HEK293 (cell line): ENCODE results near the gene CPA2.

Experiments
- CTCF ChIA-PET: fragments of 350-600 bp; formaldehyde crosslinking; extraction: SDS; loops from one replicate; lab custom pipeline; 2021; ENCODE audit warnings: antibody characterized with exemption; lab: Yijun Ruan, JAX
- POLR2A ChIA-PET: fragments of 300-600 bp; formaldehyde crosslinking; extraction: SDS; loops from one replicate; lab custom pipeline; 2020; ENCODE audit warnings: antibody characterized with exemption, inconsistent platforms; lab: Yijun Ruan, JAX
- H3K27ac ChIP-seq: fragments of 200-500 bp; sonication (Bioruptor generic); 2 replicates; pipeline ENCODE4 v1.5.1; 2014; ENCODE audit warnings: low read depth, low read length, control low read depth, inconsistent platforms; ENCODE audit errors: extremely low read depth
- H3K36me3 ChIP-seq, 2 experiments: fragments of 200-500 bp in 1 of 2; sonication (Bioruptor generic) in 1 of 2; 1 replicate in 1 of 2; 2 replicates in 1 of 2; pipeline ENCODE4 v1.5.1; 2014 to 2017; ENCODE audit warnings: inconsistent platforms in 2 of 2, low read length in 2 of 2; ENCODE audit not compliant: control insufficient read depth in 2 of 2, insufficient read depth in 1 of 2
- H3K4me1 ChIP-seq: fragments of 200-500 bp; sonication (Bioruptor generic); 2 replicates; pipeline ENCODE4 v1.5.1; 2014; ENCODE audit warnings: mild to moderate bottlenecking, low read length, inconsistent platforms; ENCODE audit not compliant: control insufficient read depth, insufficient read depth
- H3K4me3 ChIP-seq: 2 replicates; pipeline ENCODE4 v1.5.1; 2011; ENCODE audit warnings: low read depth, mild to moderate bottlenecking, control low read depth, low read length, moderate library complexity
- H3K9me3 ChIP-seq: fragments of 200-500 bp; sonication (Bioruptor generic); 2 replicates; pipeline ENCODE4 v1.5.1; 2014; ENCODE audit warnings: low read depth, low read length, inconsistent platforms; ENCODE audit not compliant: control insufficient read depth, insufficient read depth
- MZF1 ChIP-seq: fragments of 450-650 bp; formaldehyde crosslinking; IDR thresholded peaks from 2 replicates; pipeline ENCODE4 v1.5.1; 2017; ENCODE audit warnings: missing biosample characterization, missing genetic modification characterization, borderline replicate concordance
- OVOL3 ChIP-seq: fragments of 450-650 bp; formaldehyde crosslinking; IDR thresholded peaks from 2 replicates; pipeline ENCODE4 v1.5.1; 2016; ENCODE audit warnings: missing biosample characterization, missing genetic modification characterization
- YY1 ChIP-seq: fragments of 450-650 bp; formaldehyde crosslinking; IDR thresholded peaks from 2 replicates; pipeline ENCODE4 v1.5.1; 2018; ENCODE audit warnings: missing biosample characterization, missing genetic modification characterization
- ZFP37 ChIP-seq: fragments of 450-650 bp; formaldehyde crosslinking; IDR thresholded peaks from 2 replicates; pipeline ENCODE4 v1.5.1; 2016; ENCODE audit warnings: missing biosample characterization, missing genetic modification characterization
- ZIC2 ChIP-seq: fragments of 450-650 bp; formaldehyde crosslinking; IDR thresholded peaks from 2 replicates; pipeline ENCODE4 v1.5.1; 2016; ENCODE audit warnings: missing biosample characterization, missing genetic modification characterization
- ZNF155 ChIP-seq: fragments of 450-650 bp; formaldehyde crosslinking; IDR thresholded peaks from 2 replicates; pipeline ENCODE4 v1.5.1; 2016; ENCODE audit warnings: missing biosample characterization, missing genetic modification characterization
- ZNF175 ChIP-seq: fragments of 450-650 bp; formaldehyde crosslinking; IDR thresholded peaks from 2 replicates; pipeline ENCODE4 v1.5.1; 2016; ENCODE audit warnings: missing biosample characterization, missing genetic modification characterization
- ZNF221 ChIP-seq: fragments of 450-650 bp; formaldehyde crosslinking; IDR thresholded peaks from 2 replicates; pipeline ENCODE4 v1.5.1; 2017; ENCODE audit warnings: missing biosample characterization, missing genetic modification characterization, borderline replicate concordance
- ZNF274 ChIP-seq, 2 experiments: fragments of 200-500 bp in 1 of 2; fragments of 450-650 bp in 1 of 2; sonication (Bioruptor generic) in 1 of 2; formaldehyde crosslinking in 1 of 2; IDR thresholded peaks; 2 replicates each; pipeline versions ENCODE4 v1.5.1 to v1.6.1; 2014 to 2016; ENCODE audit warnings: borderline replicate concordance in 1 of 2, inconsistent platforms in 1 of 2, low read length in 1 of 2, missing biosample characterization in 1 of 2, missing genetic modification characterization in 1 of 2
- ZNF394 ChIP-seq: fragments of 450-650 bp; formaldehyde crosslinking; IDR thresholded peaks from 2 replicates; pipeline ENCODE4 v1.5.1; 2016; ENCODE audit warnings: missing biosample characterization, missing genetic modification characterization, mild to moderate bottlenecking, moderate library complexity, borderline replicate concordance
- ZNF670 ChIP-seq: fragments of 450-650 bp; formaldehyde crosslinking; IDR thresholded peaks from 2 replicates; pipeline ENCODE4 v1.5.1; 2016; ENCODE audit warnings: missing biosample characterization, missing genetic modification characterization, low read depth
- ZNF747 ChIP-seq: fragments of 450-650 bp; formaldehyde crosslinking; IDR thresholded peaks from 2 replicates; pipeline ENCODE4 v1.5.1; 2016; ENCODE audit warnings: missing biosample characterization, missing genetic modification characterization
- ZNF785 ChIP-seq: fragments of 450-650 bp; formaldehyde crosslinking; IDR thresholded peaks from 2 replicates; pipeline ENCODE4 v1.5.1; 2016; ENCODE audit warnings: missing biosample characterization, missing genetic modification characterization
- TF ChIP-seq, protein P1 (sequence below): fragments of 450-650 bp; formaldehyde crosslinking; IDR thresholded peaks from 2 replicates; pipeline ENCODE4 v1.5.1; 2016; ENCODE audit warnings: missing biosample characterization, missing genetic modification characterization
- TF ChIP-seq, protein P2 (sequence below): fragments of 450-650 bp; formaldehyde crosslinking; IDR thresholded peaks from 2 replicates; pipeline ENCODE4 v1.5.1; 2017; ENCODE audit warnings: missing biosample characterization, missing genetic modification characterization
- TF ChIP-seq, protein P3 (sequence below): fragments of 450-650 bp; formaldehyde crosslinking; IDR thresholded peaks from 2 replicates; pipeline ENCODE4 v1.5.1; 2016; ENCODE audit warnings: missing biosample characterization, missing genetic modification characterization, low read depth
- TF ChIP-seq, protein P4 (sequence below): fragments of 450-650 bp; formaldehyde crosslinking; IDR thresholded peaks from 2 replicates; pipeline ENCODE4 v1.5.1; 2016; ENCODE audit warnings: missing biosample characterization, missing genetic modification characterization
- TF ChIP-seq, protein P5 (sequence below): fragments of 450-650 bp; formaldehyde crosslinking; IDR thresholded peaks from 2 replicates; pipeline ENCODE4; 2016; ENCODE audit warnings: missing biosample characterization, missing genetic modification characterization
- TF ChIP-seq, protein P6 (sequence below): fragments of 450-650 bp; formaldehyde crosslinking; IDR thresholded peaks from 2 replicates; pipeline ENCODE4 v1.5.1; 2016; ENCODE audit warnings: missing biosample characterization, missing genetic modification characterization, borderline replicate concordance

Gene CPA2

DNA sequence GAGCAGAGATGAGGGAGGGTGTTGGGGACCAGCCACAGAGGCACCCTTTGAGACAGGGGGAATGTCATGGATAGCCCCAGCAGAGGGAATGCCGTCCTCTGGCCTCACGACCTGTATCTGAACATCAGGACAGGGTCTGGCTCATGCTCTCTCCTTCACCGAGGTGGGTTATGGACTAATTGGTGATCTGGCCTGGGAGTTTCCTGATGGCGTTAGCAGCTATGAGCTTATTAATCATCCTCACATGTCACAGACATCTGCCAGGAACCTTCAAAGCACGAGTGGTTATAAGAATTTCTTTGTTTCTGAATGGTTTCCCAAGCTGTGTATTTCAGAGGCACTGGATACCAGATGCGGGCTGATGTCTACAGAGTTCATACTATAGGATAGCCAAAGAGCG is 33.2 kb downstream of the CPA2 start (continued):
- TF ChIP-seq, protein P1, sequence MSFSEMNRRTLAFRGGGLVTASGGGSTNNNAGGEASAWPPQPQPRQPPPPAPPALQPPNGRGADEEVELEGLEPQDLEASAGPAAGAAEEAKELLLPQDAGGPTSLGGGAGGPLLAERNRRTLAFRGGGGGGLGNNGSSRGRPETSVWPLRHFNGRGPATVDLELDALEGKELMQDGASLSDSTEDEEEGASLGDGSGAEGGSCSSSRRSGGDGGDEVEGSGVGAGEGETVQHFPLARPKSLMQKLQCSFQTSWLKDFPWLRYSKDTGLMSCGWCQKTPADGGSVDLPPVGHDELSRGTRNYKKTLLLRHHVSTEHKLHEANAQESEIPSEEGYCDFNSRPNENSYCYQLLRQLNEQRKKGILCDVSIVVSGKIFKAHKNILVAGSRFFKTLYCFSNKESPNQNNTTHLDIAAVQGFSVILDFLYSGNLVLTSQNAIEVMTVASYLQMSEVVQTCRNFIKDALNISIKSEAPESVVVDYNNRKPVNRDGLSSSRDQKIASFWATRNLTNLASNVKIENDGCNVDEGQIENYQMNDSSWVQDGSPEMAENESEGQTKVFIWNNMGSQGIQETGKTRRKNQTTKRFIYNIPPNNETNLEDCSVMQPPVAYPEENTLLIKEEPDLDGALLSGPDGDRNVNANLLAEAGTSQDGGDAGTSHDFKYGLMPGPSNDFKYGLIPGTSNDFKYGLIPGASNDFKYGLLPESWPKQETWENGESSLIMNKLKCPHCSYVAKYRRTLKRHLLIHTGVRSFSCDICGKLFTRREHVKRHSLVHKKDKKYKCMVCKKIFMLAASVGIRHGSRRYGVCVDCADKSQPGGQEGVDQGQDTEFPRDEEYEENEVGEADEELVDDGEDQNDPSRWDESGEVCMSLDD (tag by site-specific recombination), result no peak

DNA sequence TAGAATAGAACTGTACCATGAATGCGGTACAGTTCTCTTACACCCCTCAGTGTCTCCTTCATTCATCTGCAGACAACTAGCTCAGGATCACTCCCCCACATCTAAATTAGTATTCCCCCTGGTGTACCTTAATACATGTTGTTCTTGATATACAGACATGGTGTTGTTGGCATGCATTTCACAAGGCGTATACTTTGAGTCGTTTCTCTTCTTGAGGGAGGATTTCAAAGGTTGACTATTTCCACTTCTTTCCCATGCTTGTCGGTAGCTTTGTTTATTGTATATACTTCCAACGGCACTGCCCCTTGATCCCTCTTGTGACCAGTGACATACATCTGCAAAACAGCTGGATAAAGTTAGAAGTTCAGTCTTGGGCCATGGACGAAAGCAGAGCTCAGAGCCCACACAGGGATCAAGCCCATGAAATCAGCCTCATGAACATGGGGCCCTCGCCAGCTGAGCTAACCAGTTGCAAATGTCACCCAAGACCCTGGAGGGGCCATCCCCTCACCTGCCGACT is 34.9 kb downstream of the CPA2 start:
- Histone ChIP-seq H3K36me3 (no peaks in the 10 kb centered on the region), H3K4me3 (no peak overlapping the region), H3K4me1 (no peaks in the 10 kb centered on the region), H3K27ac (no peak overlapping the region), H3K9me3 (no peaks in the 10 kb centered on the region)
- POLR2A ChIA-PET, result no interaction called here
- CTCF ChIA-PET, result interaction anchor here (0.5 to 1.1 kb wide), 3 partner anchors 54 to 1077 kb away, joined by 3 to 4 read pairs (median 3); partner anchors contain the start of gene AHCYL2
- TF ChIP-seq, protein P2, sequence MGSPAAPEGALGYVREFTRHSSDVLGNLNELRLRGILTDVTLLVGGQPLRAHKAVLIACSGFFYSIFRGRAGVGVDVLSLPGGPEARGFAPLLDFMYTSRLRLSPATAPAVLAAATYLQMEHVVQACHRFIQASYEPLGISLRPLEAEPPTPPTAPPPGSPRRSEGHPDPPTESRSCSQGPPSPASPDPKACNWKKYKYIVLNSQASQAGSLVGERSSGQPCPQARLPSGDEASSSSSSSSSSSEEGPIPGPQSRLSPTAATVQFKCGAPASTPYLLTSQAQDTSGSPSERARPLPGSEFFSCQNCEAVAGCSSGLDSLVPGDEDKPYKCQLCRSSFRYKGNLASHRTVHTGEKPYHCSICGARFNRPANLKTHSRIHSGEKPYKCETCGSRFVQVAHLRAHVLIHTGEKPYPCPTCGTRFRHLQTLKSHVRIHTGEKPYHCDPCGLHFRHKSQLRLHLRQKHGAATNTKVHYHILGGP (tag by site-specific recombination), result no peak
- TF ChIP-seq OVOL3 (tag by site-specific recombination) (no peak), ZNF221 (tag by site-specific recombination) (no peak), ZNF274 (IDR thresholded peaks at IDR 0.05; ENCODE audit: low read length) (no peak), ZNF274 (tag by site-specific recombination; IDR thresholded peaks at IDR 0.05; ENCODE audit: borderline replicate concordance) (no peak), MZF1 (tag by site-specific recombination) (no peak), ZNF394 (tag by site-specific recombination) (no peak), YY1 (tag by site-specific recombination) (no peak), ZFP37 (tag by site-specific recombination) (no peak), ZNF155 (tag by site-specific recombination) (no peak), ZIC2 (tag by site-specific recombination) (no peak), ZNF747 (tag by site-specific recombination) (no peak), ZNF670 (no peak), ZNF785 (no peak), ZNF175 (tag by site-specific recombination) (no peak)
- TF ChIP-seq, protein P3, sequence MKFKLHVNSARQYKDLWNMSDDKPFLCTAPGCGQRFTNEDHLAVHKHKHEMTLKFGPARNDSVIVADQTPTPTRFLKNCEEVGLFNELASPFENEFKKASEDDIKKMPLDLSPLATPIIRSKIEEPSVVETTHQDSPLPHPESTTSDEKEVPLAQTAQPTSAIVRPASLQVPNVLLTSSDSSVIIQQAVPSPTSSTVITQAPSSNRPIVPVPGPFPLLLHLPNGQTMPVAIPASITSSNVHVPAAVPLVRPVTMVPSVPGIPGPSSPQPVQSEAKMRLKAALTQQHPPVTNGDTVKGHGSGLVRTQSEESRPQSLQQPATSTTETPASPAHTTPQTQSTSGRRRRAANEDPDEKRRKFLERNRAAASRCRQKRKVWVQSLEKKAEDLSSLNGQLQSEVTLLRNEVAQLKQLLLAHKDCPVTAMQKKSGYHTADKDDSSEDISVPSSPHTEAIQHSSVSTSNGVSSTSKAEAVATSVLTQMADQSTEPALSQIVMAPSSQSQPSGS (tag by site-specific recombination), result no peak
- TF ChIP-seq, protein P4, sequence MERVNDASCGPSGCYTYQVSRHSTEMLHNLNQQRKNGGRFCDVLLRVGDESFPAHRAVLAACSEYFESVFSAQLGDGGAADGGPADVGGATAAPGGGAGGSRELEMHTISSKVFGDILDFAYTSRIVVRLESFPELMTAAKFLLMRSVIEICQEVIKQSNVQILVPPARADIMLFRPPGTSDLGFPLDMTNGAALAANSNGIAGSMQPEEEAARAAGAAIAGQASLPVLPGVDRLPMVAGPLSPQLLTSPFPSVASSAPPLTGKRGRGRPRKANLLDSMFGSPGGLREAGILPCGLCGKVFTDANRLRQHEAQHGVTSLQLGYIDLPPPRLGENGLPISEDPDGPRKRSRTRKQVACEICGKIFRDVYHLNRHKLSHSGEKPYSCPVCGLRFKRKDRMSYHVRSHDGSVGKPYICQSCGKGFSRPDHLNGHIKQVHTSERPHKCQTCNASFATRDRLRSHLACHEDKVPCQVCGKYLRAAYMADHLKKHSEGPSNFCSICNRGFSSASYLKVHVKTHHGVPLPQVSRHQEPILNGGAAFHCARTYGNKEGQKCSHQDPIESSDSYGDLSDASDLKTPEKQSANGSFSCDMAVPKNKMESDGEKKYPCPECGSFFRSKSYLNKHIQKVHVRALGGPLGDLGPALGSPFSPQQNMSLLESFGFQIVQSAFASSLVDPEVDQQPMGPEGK (tag by site-specific recombination), result no peak
- TF ChIP-seq, protein P5, sequence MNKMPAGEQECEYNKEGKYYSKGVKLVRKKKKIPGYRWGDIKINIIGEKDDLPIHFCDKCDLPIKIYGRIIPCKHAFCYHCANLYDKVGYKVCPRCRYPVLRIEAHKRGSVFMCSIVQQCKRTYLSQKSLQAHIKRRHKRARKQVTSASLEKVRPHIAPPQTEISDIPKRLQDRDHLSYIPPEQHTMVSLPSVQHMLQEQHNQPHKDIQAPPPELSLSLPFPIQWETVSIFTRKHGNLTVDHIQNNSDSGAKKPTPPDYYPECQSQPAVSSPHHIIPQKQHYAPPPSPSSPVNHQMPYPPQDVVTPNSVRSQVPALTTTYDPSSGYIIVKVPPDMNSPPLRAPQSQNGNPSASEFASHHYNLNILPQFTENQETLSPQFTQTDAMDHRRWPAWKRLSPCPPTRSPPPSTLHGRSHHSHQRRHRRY (tag by site-specific recombination), result no peak
- TF ChIP-seq, protein P6, sequence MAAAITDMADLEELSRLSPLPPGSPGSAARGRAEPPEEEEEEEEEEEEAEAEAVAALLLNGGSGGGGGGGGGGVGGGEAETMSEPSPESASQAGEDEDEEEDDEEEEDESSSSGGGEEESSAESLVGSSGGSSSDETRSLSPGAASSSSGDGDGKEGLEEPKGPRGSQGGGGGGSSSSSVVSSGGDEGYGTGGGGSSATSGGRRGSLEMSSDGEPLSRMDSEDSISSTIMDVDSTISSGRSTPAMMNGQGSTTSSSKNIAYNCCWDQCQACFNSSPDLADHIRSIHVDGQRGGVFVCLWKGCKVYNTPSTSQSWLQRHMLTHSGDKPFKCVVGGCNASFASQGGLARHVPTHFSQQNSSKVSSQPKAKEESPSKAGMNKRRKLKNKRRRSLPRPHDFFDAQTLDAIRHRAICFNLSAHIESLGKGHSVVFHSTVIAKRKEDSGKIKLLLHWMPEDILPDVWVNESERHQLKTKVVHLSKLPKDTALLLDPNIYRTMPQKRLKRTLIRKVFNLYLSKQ (tag by site-specific recombination), result no peak
